H1 (cell line): Measurements from ENCODE around the gene SLC1A2. TPM values are rescaled to one million over a fixed set of nuclear protein-coding genes. Genes with fewer than 3 reads are reported as not detected.
A peak's percentile ranks its signal among the peaks of the same experiment; 100 is the strongest.

ENCODE experiments used
- CREB1 ChIP-seq: IDR thresholded peaks from 2 replicates; pipeline ENCODE4 v1.6.1; 2012; ENCODE audit warnings: inconsistent platforms
- E2F6 ChIP-seq: IDR thresholded peaks from 2 replicates; pipeline ENCODE4 v1.6.1; 2012; ENCODE audit warnings: inconsistent platforms
- EP300 ChIP-seq, 2 experiments: IDR thresholded peaks; 1 replicate in 1 of 2; 2 replicates in 1 of 2; pipeline ENCODE4 v1.6.1; 2011 to 2012; ENCODE audit warnings: low read depth in 2 of 2, low read length in 2 of 2, mild to moderate bottlenecking in 2 of 2, borderline replicate concordance in 1 of 2, inconsistent platforms in 1 of 2, moderate library complexity in 1 of 2
- KDM4A ChIP-seq: IDR thresholded peaks from one replicate; pipeline ENCODE4 v1.7.1; 2012; ENCODE audit warnings: low read depth, mild to moderate bottlenecking, moderate library complexity, low read length, inconsistent platforms; ENCODE audit not compliant: severe bottlenecking
- KDM5A ChIP-seq: fragments of 200-600 bp; IDR thresholded peaks from 2 replicates; pipeline ENCODE4 v1.7.1; 2012; ENCODE audit warnings: mild to moderate bottlenecking, low read length, inconsistent platforms, mixed read lengths
- MAX ChIP-seq: IDR thresholded peaks from 2 replicates; pipeline ENCODE4 v1.6.1; 2012; ENCODE audit warnings: inconsistent platforms
- NANOG ChIP-seq: IDR thresholded peaks from 2 replicates; pipeline ENCODE4 v1.6.1; 2011; ENCODE audit warnings: low read length, low read depth, mild to moderate bottlenecking, inconsistent platforms; ENCODE audit not compliant: insufficient read depth, poor library complexity, severe bottlenecking
- POU5F1 ChIP-seq: IDR thresholded peaks from 2 replicates; pipeline ENCODE4 v1.6.1; 2011; ENCODE audit warnings: low read depth, mild to moderate bottlenecking, low read length, moderate library complexity
- RBBP5 ChIP-seq: IDR thresholded peaks from 2 replicates; pipeline ENCODE4 v1.7.1; 2012; ENCODE audit warnings: low read depth, mild to moderate bottlenecking, inconsistent platforms, low read length, moderate library complexity, borderline replicate concordance
- SP1 ChIP-seq: IDR thresholded peaks from 2 replicates; pipeline ENCODE4 v1.6.1; 2011; ENCODE audit warnings: low read depth, low read length
- YY1 ChIP-seq: IDR thresholded peaks from 2 replicates; pipeline ENCODE4 v1.6.1; 2011; ENCODE audit warnings: low read depth, mild to moderate bottlenecking, low read length
- polyA plus RNA-seq, 7 experiments: library from polyadenylated mRNA; depleted of rRNA in 3 of 7; stranded (reverse) in 5 of 7; unstranded in 2 of 7; fragments of >200 nt in 5 of 7; fragments of 200-250 nt in 2 of 7; gene quantifications; 1 replicate in 5 of 7; 2 replicates in 1 of 7; 4 replicates in 1 of 7; pipeline versions ENCODE4 v1.2.1 to v1.2.3, GENCODE V29; 2011 to 2013; ENCODE audit warnings: missing spikeins in 2 of 7, mixed read lengths in 2 of 7
- total RNA-seq: library from RNA; stranded (reverse); fragmentation: NEBNext Ultra II Directional; extraction: Animal tissue kit (Norgen Biotek cat#: 25700); gene quantifications from 2 replicates; pipeline ENCODE4 v1.2.1, GENCODE V29; 2021

SLC1A2 gene
- total and polyA plus RNA-seq, 2 of the 8 experiments (the other 6 are each of a cell fraction or from before 2014, with no cell fraction given): 0.57 to 1.2 TPM

- peak; percentile 25; the same call in 1 of the 2 replicates for TF ChIP-seq RBBP5
- no peak for TF ChIP-seq SP1
- no peak for TF ChIP-seq POU5F1
- TF ChIP-seq E2F6: 0 out of 2 replicates have a peak, but pooled peaks have one; percentile 35
- TF ChIP-seq MAX: no peak
- no peak for TF ChIP-seq CREB1
- TF ChIP-seq YY1: no peak
- no peak for TF ChIP-seq KDM5A
- no peak for TF ChIP-seq EP300 (IDR thresholded peaks at IDR 0.05; ENCODE audit: borderline replicate concordance in 1 of 2, low read depth in 2 of 2, low read length in 2 of 2)
- TF ChIP-seq NANOG: no peak
- peak; percentile 42 for TF ChIP-seq KDM4A
These were observed at the start of gene SLC1A2 (continued) for GRCh38 chr11:35419184-35419829.
